Measurements from ENCODE around the gene RERE.

DNA sequence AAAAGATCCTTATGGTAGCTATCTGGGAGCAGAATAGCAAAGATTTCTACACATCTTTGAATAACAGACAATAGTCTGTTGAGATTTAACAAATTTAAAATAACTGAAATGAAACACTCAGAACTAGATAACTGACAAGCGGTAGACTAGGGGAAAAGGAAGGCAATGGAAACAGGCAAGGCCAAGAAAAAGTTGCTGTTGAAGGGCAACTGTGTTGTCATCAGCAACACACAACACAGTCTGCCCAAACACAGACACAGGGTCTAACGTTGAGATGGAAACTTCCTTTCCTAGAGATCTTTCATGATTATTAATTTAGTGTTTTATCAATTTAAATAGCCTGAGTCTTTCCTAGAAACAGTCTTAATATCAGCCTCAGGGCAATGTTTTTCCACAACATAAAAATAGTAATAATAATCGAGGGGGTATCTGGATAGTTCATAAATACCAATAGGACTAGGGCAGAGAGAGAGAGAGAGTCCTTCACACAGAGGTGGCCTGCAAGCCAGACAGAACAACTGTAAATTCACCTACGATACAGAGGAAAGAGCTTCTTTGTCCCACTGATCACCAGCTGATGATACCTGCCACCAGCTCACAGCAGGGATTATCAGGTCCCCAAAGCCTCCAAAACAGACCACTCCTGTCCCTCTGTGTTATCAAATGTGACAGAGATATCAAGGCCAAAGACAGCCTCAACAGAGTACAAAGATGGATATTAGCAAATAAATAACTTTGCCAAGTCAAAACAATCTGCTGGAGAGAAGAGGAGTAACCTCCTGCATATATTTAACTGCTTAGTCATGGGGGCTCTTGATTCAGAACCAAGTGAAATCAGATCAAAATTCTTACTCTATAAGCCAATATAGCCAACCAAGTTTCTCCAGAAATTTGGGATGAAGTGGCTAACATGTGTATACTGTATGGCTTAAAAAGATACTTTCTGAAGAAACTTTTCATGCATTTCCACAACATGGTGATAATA, 254.3 kb downstream of the RERE start:
- TF ChIP-seq RAD21 (IDR thresholded peaks at IDR 0.05; ENCODE audit: low read length) (no peak), CTCF (IDR thresholded peaks at IDR 0.05) (no peak), GABPA (IDR thresholded peaks at IDR 0.05; ENCODE audit: low read depth) (no peak), SMC3 (IDR thresholded peaks at IDR 0.05; ENCODE audit: low read depth, low read length) (no peak), MAX (IDR thresholded peaks at IDR 0.05; ENCODE audit: low read depth) (no peak), RCOR1 (IDR thresholded peaks at IDR 0.05; ENCODE audit: low read length) (no peak), TCF12 (IDR thresholded peaks at IDR 0.05) (no peak), FOXM1 (IDR thresholded peaks at IDR 0.05; ENCODE audit: low read depth) (no peak), REST (IDR thresholded peaks at IDR 0.05; ENCODE audit: low read depth, low read length) (no peak)

Data from SK-N-SH (cell line).